NCI-H446 (cell line): Measurements from ENCODE around the gene NTRK3.

Source experiments
- DNase-seq, 2 experiments: peaks; one replicate each; lab custom pipeline; 2025; lab: John Stamatoyannopoulos, UW

The NTRK3 gene

GRCh38 chr15:88256279-88257230 is at the start of gene NTRK3:
Gene NTRK3, minus strand, starts transcription at chr15:88256739. Its CDS starts 586 bp downstream, at chr15:88256153.
- peak in 1 of 2 experiments; percentile 12 for DNase-seq

- DNase-seq: no peak
These were observed 46.9 kb upstream of the NTRK3 start for GRCh38 chr15:88303395-88303794.

DNA sequence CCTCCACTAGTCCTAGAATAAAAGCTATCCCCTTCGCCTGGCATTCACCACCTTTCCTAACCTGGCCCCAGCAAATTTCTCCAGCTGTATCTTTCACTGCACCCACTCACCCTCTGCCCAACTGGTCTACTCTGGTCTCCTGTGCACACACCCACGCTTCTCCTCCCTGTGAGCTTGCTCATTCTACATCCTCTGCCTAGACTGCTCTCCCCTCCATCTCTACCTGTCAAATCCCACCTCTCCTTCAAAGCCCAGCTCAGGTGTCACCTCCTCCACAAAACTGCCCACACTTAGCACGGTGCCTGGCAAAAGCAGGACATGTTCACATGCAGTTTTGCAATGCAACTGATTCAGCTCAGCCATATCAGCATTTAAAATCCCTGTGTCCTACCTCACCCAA is 45.8 kb upstream of the NTRK3 start:
- DNase-seq: no peak

GRCh38 chr15:88301311-88301710 is 44.8 kb upstream of the NTRK3 start:
- DNase-seq: no peak

DNA sequence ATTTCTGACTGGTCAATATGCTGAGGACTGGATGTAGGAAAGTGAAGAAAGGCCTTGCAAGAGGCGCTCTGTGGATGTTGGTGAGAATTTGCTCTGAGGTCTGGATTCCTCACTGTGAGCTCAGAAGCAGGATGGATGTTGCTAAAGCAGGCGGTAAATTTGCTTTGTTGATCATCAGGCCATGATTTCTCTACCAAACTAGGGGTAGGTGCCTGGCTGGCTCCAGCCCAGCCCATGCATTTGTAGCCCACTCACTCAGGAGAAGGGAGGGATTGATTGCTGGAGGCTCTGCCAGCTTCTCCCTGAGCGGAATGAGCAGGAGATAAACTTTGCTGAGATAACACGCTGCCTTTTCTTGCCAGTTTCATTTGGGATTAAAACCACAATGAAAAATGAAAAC is 44.3 kb upstream of the NTRK3 start:
- no peak for DNase-seq

GRCh38 chr15:88300089-88300488 is 43.5 kb upstream of the NTRK3 start:
- no peak for DNase-seq

DNA sequence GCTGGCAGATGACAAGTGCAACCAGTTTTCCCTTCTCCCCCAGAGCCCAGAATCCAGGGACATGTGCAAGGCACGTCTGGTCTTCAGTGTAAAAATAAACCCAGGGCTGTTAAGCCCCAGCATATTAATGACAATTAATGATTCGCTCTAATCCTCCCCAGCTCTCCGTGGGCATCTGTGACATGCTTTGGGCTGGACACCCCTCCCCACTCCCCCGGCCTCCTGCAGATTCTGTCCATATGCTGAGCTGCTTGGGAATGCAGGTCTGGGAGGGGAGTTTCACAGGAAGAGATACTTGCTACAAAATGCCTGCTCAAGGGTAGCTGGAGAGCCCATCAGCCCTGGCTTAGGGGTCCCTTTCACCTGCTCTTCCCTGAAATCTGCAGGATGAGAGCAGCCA is 43.0 kb upstream of the NTRK3 start:
- DNase-seq: no peak

DNA sequence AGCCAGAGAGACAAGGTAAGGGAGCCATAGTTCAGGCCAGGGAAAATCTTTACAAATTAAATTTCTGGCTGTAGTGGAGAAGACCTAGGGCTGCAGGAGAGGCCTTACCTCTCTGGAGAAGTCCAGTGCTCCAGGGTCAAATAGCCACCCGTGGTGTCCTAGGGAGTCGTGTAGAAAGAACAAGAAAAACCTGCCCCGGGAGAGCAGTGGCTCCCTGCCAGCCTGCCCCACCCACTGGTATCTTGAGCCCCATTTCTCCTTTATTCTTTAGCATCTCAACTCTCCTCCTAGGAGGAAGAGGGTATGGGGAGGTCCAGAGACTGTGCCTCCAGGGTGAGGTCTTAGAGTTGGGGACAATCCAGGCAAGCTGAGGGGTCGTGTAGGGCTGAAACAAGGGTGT is 32.1 kb upstream of the NTRK3 start:
- DNase-seq: no peak

GRCh38 chr15:88288206-88288605 is 31.7 kb upstream of the NTRK3 start:
- DNase-seq: no peak

GRCh38 chr15:88284318-88284998 is 27.9 kb upstream of the NTRK3 start:
- DNase-seq: no peak

- no peak for DNase-seq
These were observed 26.1 kb upstream of the NTRK3 start for GRCh38 chr15:88282614-88283013.

DNA sequence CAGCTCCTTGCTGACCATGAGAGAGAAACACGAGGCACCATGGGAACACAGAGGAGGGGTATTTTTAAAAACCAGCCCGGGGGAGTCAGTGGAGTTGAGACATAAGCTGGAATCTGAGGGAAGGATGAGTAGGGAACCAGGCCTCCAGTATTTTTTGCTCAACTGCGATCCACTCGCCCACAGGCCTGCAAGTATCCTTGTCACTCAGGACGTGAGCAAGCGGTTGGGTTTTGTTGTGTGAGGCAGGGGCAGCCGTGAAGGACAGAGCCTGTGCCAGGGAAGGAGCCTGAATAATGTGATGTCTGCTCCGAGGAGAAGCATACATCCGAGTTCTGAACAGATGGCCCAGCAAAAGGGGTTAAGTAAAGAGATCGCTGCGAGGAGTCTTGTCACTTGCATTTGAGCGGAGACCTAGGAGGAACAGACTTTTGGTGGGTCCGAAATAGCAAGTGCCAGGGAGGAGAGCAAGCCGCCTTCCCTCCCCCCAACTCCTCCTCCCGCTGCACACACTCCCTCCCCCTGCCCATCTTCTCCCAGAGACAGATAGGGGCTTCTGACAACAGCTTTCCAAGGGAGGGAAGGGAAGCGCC is 20.4 kb upstream of the NTRK3 start:
- DNase-seq: no peak

GRCh38 chr15:88275804-88276203 is 19.3 kb upstream of the NTRK3 start:
- no peak for DNase-seq

- DNase-seq: peak; percentile 31 to 69
These were observed 18.3 kb upstream of the NTRK3 start for GRCh38 chr15:88274553-88275460.

- no peak for DNase-seq
These were observed 15.9 kb upstream of the NTRK3 start for GRCh38 chr15:88272421-88272820.

- DNase-seq: peak in 1 of 2 experiments; percentile 23
These were observed 13.0 kb upstream of the NTRK3 start for GRCh38 chr15:88269356-88270062.

DNA sequence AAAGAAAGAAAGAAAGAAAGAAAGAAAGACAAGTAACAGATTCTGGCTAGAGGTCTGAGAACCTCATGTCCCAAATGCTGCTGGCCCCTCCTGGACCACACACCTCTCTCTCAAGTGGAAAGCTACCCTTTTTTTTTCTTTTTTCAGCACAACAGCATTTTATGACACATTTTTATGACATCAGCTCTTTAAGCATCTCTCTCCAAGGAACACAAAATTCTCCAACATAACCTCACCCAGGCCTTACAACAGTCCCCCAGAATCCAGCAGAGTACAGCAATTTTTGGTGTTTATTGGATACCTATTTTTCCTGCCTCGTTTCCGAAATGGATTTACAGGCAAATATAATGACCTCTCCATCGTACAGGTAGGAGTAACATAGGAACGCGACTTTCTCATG is 11.2 kb upstream of the NTRK3 start:
- DNase-seq: no peak

DNA sequence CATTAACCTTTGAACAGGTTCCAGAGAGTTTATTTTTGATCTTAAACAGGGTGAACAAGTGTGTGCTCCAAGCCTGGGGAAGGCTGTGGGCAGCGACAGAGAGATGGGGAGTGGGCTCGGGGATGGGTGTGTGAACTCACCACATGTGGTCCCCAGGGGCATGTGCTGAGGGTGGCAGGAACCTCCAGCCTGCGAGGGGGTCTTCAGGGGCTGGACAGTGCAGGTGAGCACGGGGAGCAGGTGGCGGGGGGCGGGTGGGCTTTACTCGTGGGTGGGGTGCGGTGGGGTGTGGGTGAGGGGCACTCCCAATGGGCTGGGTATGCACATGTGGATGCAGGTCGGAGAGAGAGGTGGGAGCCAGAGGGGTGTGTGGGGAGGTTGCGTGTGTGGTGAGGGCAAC is 9.6 kb upstream of the NTRK3 start:
- DNase-seq: no peak

DNA sequence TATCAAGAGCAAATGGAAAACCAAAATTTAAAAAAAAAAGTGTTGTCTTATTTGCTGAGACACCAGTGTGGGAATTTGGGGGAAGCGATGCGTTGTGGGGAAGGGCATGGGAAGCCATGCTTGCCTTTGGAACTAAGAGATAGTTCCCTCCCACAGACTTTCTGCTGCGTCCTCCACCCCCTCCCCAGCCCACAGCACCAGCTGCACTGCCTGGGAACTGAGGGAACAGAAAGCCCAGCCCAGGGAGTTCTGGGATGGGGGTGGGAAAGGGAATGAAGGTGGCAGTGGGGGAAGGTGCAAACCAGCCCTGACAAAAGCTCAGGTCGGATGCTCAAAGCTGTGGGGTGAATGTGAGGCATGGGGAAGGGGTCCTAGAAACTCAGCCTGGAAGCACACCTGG is 8.1 kb upstream of the NTRK3 start:
- no peak for DNase-seq

GRCh38 chr15:88262064-88262463 is 5.5 kb upstream of the NTRK3 start:
- no peak for DNase-seq

DNA sequence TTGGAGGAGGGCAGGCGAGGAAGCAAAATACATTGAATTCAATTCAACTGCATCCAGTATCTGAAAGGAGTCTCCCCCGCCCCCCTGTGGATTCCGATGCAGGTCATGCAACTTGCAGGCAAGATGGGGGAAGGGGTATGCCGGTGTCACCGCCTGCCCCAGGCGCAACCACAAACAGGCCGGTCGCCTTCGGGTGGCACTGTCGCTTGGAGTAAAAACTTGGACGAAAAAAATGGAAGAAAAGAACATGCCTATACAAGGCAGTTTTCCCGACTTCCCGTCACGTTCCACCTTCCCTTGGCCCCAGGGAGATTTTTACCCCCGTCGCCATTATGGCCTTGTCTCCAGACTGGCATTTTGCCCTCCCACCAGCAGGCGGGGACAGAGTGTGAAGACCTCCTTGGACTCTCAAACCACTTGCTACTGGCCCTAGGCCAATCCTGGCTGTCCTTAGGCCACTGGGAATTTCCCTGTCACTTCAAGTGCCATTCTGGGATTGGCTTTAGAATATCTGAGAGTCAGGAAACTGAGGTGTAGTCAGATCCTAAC is 1.6 kb upstream of the NTRK3 start:
- peak in 1 of 2 experiments; percentile 10 for DNase-seq
